RWPE2 (cell line): Measurements from ENCODE around the gene PTOV1.

Source experiments
- ATAC-seq: fragments of 200-7000 bp; cut with Tn5 transposase; 3 replicates; pipeline ENCODE4 v1.9.1; 2021; ENCODE audit warnings: low read depth
- DNase-seq: peaks from one replicate; pipeline ENCODE4 v3.0.0-alpha.2; 2020; ENCODE audit warnings: low spot score
- H3K27ac ChIP-seq: fragments of 450-650 bp; 2 replicates; pipeline ENCODE4 v1.5.1; 2017; ENCODE audit warnings: mild to moderate bottlenecking; ENCODE audit not compliant: poor library complexity, severe bottlenecking
- H3K27me3 ChIP-seq: fragments of 250-450 bp; sonication (Bioruptor Pico); 2 replicates; pipeline ENCODE4 v1.5.1; 2021; ENCODE audit warnings: mild to moderate bottlenecking, moderate library complexity; ENCODE audit not compliant: insufficient read depth, poor library complexity, severe bottlenecking
- H3K36me3 ChIP-seq: fragments of 250-450 bp; sonication (Bioruptor Pico); 2 replicates; pipeline ENCODE4 v1.5.1; 2020; ENCODE audit warnings: low read depth, mild to moderate bottlenecking, moderate library complexity
- H3K4me1 ChIP-seq: fragments of 250-450 bp; sonication (Bioruptor Pico); 2 replicates; pipeline ENCODE4 v1.5.1; 2021; ENCODE audit warnings: mild to moderate bottlenecking, moderate library complexity; ENCODE audit not compliant: insufficient read depth, poor library complexity, severe bottlenecking
- H3K4me3 ChIP-seq: fragments of 250-450 bp; sonication (Bioruptor Pico); 2 replicates; pipeline ENCODE4 v1.5.1; 2021; ENCODE audit warnings: mild to moderate bottlenecking, moderate library complexity; ENCODE audit not compliant: severe bottlenecking
- H3K9me3 ChIP-seq: fragments of 250-450 bp; sonication (Bioruptor Pico); 2 replicates; pipeline ENCODE4 v1.5.1; 2021; ENCODE audit warnings: mild to moderate bottlenecking, moderate library complexity; ENCODE audit not compliant: severe bottlenecking
- TF ChIP-seq, protein P1 (sequence below): fragments of 450-650 bp; IDR thresholded peaks from one replicate; pipeline ENCODE4 v1.5.1; 2017; ENCODE audit warnings: mild to moderate bottlenecking, moderate library complexity; ENCODE audit not compliant: poor library complexity, severe bottlenecking

PTOV1 gene

DNA sequence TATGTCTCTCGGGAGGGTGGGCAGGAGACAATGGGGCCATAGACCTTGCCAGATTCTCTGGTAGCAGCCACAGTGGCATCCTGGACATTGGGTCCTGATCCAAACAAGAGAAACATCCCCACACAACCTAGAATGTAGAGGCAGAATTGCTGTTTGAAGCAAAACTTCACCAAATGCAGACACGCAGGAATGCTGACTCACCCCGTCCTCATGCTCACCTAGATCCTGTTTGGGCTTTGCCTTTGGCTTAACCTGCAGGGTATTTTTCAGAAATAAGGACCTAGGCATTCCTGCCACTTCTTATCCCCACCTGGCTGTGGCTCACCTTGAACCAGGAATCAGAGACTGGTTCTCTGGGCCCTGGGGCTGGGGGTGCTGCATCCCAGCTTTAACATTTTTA lies 33.8 kb downstream of the PTOV1 start:
- no peak for DNase-seq
- no peak overlapping the region for H3K27ac ChIP-seq
- TF ChIP-seq, protein P1, sequence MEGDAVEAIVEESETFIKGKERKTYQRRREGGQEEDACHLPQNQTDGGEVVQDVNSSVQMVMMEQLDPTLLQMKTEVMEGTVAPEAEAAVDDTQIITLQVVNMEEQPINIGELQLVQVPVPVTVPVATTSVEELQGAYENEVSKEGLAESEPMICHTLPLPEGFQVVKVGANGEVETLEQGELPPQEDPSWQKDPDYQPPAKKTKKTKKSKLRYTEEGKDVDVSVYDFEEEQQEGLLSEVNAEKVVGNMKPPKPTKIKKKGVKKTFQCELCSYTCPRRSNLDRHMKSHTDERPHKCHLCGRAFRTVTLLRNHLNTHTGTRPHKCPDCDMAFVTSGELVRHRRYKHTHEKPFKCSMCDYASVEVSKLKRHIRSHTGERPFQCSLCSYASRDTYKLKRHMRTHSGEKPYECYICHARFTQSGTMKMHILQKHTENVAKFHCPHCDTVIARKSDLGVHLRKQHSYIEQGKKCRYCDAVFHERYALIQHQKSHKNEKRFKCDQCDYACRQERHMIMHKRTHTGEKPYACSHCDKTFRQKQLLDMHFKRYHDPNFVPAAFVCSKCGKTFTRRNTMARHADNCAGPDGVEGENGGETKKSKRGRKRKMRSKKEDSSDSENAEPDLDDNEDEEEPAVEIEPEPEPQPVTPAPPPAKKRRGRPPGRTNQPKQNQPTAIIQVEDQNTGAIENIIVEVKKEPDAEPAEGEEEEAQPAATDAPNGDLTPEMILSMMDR, result no peak
- peaks cover 38% of the 10 kb centered on the region for H3K36me3 ChIP-seq
- no peak for ATAC-seq
- H3K27me3 ChIP-seq, result no peaks in the 10 kb centered on the region
- no peaks in the 10 kb centered on the region for H3K4me1 ChIP-seq
- H3K4me3 ChIP-seq, result no peak overlapping the region
- no peaks in the 10 kb centered on the region for H3K9me3 ChIP-seq

DNA sequence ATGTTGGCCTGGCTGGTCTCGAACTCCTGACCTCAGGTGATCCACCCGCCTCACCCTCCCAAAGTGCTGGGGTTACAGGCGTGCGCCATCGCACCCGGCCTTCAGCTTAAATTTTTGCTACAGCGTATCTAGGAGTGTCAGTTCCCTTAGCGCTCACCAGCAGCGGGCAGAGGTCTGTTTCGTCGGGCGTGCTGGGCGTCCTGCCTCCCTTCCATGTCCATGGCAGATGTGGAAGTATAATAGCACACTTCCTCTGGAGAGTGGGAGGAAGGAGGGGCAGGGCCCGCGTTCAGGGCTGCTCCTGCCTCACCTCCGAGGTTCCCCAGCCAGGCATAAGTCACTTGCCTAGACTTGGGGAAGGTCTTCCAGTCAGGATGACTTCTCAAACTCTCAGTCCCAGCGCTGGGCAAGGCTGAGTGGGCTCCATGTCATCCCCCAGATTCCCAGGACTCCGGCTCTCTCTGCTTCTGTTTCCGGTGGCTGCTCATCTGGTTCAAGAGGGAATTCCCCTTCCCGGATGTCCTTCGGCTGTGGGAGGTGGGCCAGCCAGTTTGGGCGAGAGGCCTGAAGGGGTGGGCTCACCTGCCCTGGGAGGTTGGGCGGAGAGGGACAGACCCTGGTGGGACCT lies 36.2 kb downstream of the PTOV1 start:
- H3K9me3 ChIP-seq, result no peaks in the 10 kb centered on the region
- TF ChIP-seq, protein P1, result no peak
- no peak overlapping the region for H3K27ac ChIP-seq
- DNase-seq (no peak), ATAC-seq (no peak)
- H3K27me3 ChIP-seq, result no peaks in the 10 kb centered on the region
- no peak overlapping the region for H3K4me3 ChIP-seq
- H3K36me3 ChIP-seq, result peaks cover 19% of the 10 kb centered on the region
- no peaks in the 10 kb centered on the region for H3K4me1 ChIP-seq

DNA sequence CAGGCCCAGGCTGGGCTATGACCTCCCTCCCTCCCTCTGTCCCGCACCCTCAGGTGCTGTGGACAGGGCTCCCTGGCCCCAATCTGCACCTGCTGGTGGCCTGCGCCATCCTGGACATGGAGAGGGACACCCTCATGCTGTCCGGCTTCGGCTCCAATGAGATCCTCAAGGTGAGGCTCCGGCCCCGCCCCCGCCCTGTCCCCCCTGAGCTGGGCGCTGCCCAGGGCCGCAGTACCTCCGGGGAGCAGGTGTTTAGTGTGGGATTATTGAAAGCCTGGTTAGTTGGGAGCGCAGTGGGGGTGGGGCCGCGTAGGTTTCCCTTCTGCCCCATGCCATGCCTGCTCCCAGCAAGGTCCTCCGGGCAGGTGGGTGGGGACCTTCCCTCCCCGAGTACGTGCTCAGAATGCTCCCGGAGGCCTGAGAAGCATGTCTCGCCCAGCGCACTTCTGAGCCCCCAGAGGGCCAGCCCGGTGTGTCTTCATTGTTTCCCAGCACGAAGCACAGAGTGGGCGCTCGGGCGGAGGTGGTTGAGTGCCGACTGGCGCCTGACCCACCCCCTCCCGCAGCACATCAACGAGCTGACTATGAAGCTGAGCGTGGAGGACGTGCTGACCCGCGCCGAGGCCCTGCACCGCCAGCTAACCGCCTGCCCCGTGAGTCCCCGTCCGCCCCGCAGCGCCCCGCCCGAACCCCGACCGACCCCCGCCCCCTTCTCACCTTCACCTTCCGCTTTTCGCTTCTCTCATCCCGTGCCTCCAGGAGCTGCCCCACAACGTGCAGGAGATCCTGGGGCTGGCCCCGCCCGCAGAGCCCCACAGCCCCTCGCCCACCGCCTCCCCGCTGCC lies 36.9 kb downstream of the PTOV1 start:
- no peak overlapping the region for H3K4me3 ChIP-seq

DNA sequence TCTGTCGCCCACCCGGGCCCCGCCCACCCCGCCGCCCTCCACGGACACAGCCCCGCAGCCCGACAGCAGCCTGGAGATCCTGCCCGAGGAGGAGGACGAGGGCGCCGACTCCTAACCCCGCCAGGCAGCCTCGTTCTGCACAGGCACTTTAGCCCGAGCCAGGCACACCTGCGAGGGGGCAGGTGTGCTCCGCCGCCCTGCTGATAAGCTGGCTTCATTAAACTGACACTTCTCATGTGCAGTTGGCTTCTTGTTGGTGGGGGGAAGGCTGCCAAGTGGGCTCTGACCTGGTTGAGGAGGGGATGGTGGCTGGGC lies 37.5 kb downstream of the PTOV1 start:
- peaks cover 6% of the 10 kb centered on the region for H3K36me3 ChIP-seq
- no peak for DNase-seq

More for the DNA sequence above, 36.9 kb downstream of the PTOV1 start:
- no peak for DNase-seq
- no peak for ATAC-seq
- TF ChIP-seq, protein P1, result no peak
- Histone ChIP-seq H3K36me3 (peaks cover 12% of the 10 kb centered on the region), H3K27ac (no peak overlapping the region), H3K9me3 (no peaks in the 10 kb centered on the region), H3K4me1 (no peaks in the 10 kb centered on the region), H3K27me3 (no peaks in the 10 kb centered on the region)

More for the DNA sequence above, 37.5 kb downstream of the PTOV1 start:
- Histone ChIP-seq H3K27me3 (no peaks in the 10 kb centered on the region), H3K4me1 (no peaks in the 10 kb centered on the region), H3K9me3 (no peaks in the 10 kb centered on the region), H3K4me3 (no peak overlapping the region), H3K27ac (no peak overlapping the region)
- TF ChIP-seq, protein P1, result no peak
- ATAC-seq, result no peak
